KMS-11 (cell line): Measurements from ENCODE around the gene BCCIP.

Experiments used
- H2AFZ ChIP-seq: fragments of 200-600 bp; sonication (generic); 2 replicates; pipeline ENCODE4 v1.6.1; 2016; ENCODE audit warnings: antibody characterized with exemption, mixed run types, low read depth
- H3K27ac ChIP-seq: fragments of 200-600 bp; sonication (generic); 2 replicates; pipeline ENCODE4 v1.6.1; 2016; ENCODE audit warnings: mild to moderate bottlenecking, mixed run types
- H3K27me3 ChIP-seq: fragments of 200-600 bp; sonication (generic); 2 replicates; pipeline ENCODE4 v1.6.1; 2017; ENCODE audit warnings: mild to moderate bottlenecking, low read depth, mixed run types, moderate library complexity; ENCODE audit not compliant: insufficient read depth
- H3K36me3 ChIP-seq: fragments of 200-600 bp; sonication (generic); 2 replicates; pipeline ENCODE4 v1.6.1; 2017; ENCODE audit warnings: mild to moderate bottlenecking, mixed run types; ENCODE audit not compliant: insufficient read depth
- H3K4me1 ChIP-seq: fragments of 200-600 bp; sonication (generic); 2 replicates; pipeline ENCODE4 v1.6.1; 2016; ENCODE audit warnings: mild to moderate bottlenecking, low read depth, mixed run types; ENCODE audit not compliant: poor library complexity, severe bottlenecking
- H3K4me2 ChIP-seq: fragments of 200-600 bp; sonication (generic); 2 replicates; pipeline ENCODE4 v1.7.0; 2016; ENCODE audit warnings: mild to moderate bottlenecking, mixed run types
- H3K4me3 ChIP-seq: fragments of 200-600 bp; sonication (generic); IDR thresholded peaks from 2 replicates; pipeline ENCODE4 v1.6.1; 2017; ENCODE audit warnings: low read depth, low read length, mixed read lengths; ENCODE audit not compliant: insufficient read depth
- H3K79me2 ChIP-seq: fragments of 200-600 bp; sonication (generic); 2 replicates; pipeline ENCODE4 v1.6.1; 2016; ENCODE audit warnings: low read depth, mixed run types; ENCODE audit not compliant: insufficient read depth
- H3K9ac ChIP-seq: fragments of 200-600 bp; sonication (generic); 2 replicates; pipeline ENCODE4 v1.6.1; 2016; ENCODE audit warnings: mild to moderate bottlenecking, mixed run types
- H4K20me1 ChIP-seq: fragments of 200-600 bp; sonication (generic); 2 replicates; pipeline ENCODE4 v1.6.1; 2016; ENCODE audit warnings: mild to moderate bottlenecking, mixed run types; ENCODE audit not compliant: insufficient read depth
- TF ChIP-seq, protein P1 (sequence below): fragments of 200-600 bp; sonication (generic); conservative IDR thresholded peaks from 2 replicates; pipeline ENCODE4 v1.6.1; 2017; ENCODE audit warnings: low read depth, mild to moderate bottlenecking, antibody characterized with exemption, low read length, moderate library complexity, mixed read lengths

Gene BCCIP

DNA sequence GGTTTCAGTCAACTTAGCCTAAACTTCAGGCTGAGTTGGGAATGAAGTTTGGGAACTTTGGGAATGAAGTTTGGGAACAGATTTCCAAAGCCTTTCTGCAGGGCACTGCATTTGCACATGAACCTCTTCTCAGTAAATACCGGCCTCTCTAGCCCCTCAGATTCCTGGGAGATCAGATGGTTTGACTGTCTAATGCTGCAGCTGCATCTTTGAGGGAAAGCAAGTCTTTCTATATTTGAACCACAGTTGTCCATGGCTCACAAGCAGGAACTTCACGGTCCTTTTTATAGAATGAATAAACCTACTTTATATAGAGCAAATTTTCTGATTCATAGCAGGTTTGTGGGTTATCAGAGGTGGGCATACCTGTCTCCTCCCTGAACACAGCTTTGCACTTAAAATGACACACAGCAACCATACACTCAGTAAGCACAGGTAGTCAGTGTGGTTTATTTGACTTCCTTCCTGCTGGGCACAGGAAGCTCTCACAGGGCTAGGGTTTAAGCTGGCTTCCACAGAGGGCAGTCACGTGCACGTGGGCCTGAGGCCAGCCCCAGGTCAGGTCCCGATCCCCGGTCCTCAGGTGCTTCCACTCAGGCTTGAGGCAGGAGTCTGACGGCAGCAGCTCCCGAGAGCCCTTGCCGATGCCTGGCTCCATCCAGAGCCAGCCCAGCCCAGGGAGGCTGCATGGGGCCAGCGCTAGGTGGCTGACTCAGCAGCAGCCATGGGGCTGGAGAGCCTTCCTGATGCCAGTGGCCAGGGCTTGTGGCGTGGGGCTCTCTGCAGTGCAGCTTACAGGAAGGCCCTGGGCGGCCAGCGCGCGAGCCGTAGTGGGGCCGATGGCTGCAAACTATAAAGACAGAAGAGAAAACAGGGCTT lies 35.0 kb upstream of the BCCIP start:
- Histone ChIP-seq H3K27me3 (no peaks in the 10 kb centered on the region), H3K4me1 (no peaks in the 10 kb centered on the region), H3K79me2 (no peaks in the 10 kb centered on the region), H3K9ac (no peak overlapping the region), H4K20me1 (no peaks in the 10 kb centered on the region), H3K36me3 (no peaks in the 10 kb centered on the region), H3K27ac (no peak overlapping the region), H3K4me2 (no peak overlapping the region), H3K4me3 (no peak overlapping the region), H2AFZ (no peak overlapping the region)
- TF ChIP-seq, protein P1, sequence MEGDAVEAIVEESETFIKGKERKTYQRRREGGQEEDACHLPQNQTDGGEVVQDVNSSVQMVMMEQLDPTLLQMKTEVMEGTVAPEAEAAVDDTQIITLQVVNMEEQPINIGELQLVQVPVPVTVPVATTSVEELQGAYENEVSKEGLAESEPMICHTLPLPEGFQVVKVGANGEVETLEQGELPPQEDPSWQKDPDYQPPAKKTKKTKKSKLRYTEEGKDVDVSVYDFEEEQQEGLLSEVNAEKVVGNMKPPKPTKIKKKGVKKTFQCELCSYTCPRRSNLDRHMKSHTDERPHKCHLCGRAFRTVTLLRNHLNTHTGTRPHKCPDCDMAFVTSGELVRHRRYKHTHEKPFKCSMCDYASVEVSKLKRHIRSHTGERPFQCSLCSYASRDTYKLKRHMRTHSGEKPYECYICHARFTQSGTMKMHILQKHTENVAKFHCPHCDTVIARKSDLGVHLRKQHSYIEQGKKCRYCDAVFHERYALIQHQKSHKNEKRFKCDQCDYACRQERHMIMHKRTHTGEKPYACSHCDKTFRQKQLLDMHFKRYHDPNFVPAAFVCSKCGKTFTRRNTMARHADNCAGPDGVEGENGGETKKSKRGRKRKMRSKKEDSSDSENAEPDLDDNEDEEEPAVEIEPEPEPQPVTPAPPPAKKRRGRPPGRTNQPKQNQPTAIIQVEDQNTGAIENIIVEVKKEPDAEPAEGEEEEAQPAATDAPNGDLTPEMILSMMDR: no peak

DNA sequence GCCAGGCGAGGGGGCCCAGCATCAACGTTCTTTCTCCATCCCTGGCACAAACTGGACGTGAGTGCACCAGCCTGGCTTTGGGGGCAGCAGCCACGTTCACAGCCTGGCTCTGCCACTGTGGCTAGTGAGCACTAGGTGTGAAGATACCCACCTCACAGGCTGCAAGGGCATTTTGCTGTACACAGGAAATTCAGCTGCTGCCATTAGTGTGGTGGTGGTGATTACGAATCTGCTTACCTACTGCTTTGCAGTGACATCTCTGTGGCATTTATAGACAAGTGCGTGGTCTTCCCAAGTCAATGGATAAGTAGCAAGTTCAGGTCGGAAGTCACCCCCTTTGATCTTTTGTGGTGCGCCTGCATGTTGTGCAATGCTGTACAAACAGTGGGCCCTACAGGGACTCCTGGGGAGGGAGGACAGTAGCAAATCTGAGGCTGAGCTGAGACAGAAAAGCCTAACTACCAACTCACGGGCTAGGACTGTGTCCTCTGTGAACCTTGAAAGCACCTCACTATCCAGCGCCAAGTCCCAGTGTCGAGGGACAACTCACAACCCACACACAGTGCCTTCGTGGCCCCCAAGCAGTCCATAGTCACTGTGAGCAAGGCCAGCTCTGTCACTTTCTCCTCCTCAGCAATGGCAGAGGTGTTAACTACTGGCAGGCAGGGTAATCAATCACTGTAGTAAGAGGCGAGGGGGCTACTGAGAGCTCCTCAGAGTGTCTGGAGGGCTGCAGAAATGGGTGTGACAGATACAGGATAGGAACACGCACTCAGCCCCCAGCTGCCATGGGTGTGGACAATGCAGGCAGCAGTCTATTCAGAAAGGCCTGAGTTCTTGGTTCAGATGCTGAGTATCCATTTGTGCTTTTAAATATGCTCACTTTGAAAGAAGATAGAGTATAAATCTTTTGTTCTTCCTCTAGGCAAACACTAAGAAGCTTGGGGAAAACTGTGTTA lies 30.7 kb upstream of the BCCIP start:
- no peak overlapping the region for H3K4me2 ChIP-seq
- H3K9ac ChIP-seq: no peak overlapping the region
- H2AFZ ChIP-seq: no peak overlapping the region
- no peaks in the 10 kb centered on the region for H3K36me3 ChIP-seq
- no peak overlapping the region for H3K4me3 ChIP-seq
- TF ChIP-seq, protein P1: no peak
- no peaks in the 10 kb centered on the region for H3K27me3 ChIP-seq
- H4K20me1 ChIP-seq: no peaks in the 10 kb centered on the region
- no peaks in the 10 kb centered on the region for H3K79me2 ChIP-seq
- no peak overlapping the region for H3K27ac ChIP-seq
- peaks cover 20% of the 10 kb centered on the region for H3K4me1 ChIP-seq

- no peak overlapping the region for H3K9ac ChIP-seq
- no peaks in the 10 kb centered on the region for H4K20me1 ChIP-seq
- no peaks in the 10 kb centered on the region for H3K79me2 ChIP-seq
- TF ChIP-seq, protein P1: no peak
- H3K27me3 ChIP-seq: no peaks in the 10 kb centered on the region
- peaks cover 20% of the 10 kb centered on the region for H3K4me1 ChIP-seq
- H3K4me2 ChIP-seq: 0 out of 2 replicates have a peak overlapping the region, but pooled peaks have one; percentile 25
- H3K27ac ChIP-seq: no peak overlapping the region
- H3K36me3 ChIP-seq: no peaks in the 10 kb centered on the region
- H2AFZ ChIP-seq: no peak overlapping the region
- H3K4me3 ChIP-seq: no peak overlapping the region
Observed at GRCh38 chr10:125795128-125795527, 28.2 kb upstream of the BCCIP start.

DNA sequence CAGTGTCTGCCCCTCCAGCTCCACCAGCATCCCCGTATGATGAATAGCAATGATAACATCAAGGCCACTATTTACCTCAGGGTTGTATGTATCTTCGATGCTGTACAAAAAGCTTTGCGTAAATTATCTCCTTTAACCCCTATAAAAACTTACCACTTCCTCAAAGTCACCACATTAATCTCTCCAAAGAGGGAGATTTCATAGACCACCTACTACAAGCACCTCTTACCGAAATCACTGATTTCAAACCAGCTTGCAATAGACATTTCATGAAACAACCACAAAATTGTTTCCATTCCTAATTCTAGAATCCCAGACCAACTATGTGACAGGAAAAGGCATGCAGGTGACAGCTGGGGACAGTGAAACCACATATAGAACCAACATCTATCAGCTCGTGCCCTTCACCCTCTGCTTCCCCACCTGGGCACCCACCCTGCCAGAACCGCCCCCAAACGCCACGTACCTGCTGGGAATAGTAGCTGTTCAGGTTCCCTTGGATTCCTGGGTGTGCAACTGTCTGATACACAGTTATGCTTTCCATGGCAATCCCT lies 27.6 kb upstream of the BCCIP start:
- Histone ChIP-seq H3K4me3 (no peak overlapping the region), H3K4me1 (peaks cover 20% of the 10 kb centered on the region), H3K79me2 (no peaks in the 10 kb centered on the region), H2AFZ (no peak overlapping the region), H3K4me2 (0 out of 2 replicates have a peak overlapping the region, but pooled peaks have one; percentile 25), H3K36me3 (no peaks in the 10 kb centered on the region), H3K27me3 (no peaks in the 10 kb centered on the region), H4K20me1 (no peaks in the 10 kb centered on the region), H3K27ac (no peak overlapping the region), H3K9ac (no peak overlapping the region)
- TF ChIP-seq, protein P1: no peak
